Activated CD8-positive, alpha-beta memory T cell treated with anti-CD3 and anti-CD28 coated beads, Interleukin-2, amount 50 U/mL, for 24 hours (primary cell): Measurements from ENCODE around the gene UACA.
"Not testable (repeated sequence)": the region's sequence is repeated elsewhere in the genome, so short reads cannot be mapped to it uniquely, and the experiment has no call there.

Experiments
- DNase-seq: peaks from one replicate; pipeline ENCODE4 v3.0.0-alpha.2; 2020; ENCODE audit errors: extremely low read depth

Gene UACA

DNA sequence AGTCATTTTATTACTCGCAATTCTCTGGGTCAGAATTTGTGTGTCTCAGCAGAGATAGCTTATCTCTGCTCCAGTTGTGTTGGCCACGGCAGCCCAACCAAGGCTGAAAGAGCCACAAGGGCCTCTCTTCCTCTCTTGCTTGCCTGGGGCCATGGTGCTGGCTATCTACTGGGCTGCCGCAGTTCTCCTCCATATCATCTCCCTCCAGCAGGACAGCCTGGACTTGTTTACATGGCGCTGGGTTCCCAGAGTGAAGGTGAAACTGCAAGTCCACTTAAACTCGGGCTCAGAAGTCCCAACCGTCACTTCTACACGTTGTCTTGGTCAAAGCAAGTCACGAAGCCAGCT is 134.8 kb downstream of the UACA start:
- DNase-seq, result no peak

DNA sequence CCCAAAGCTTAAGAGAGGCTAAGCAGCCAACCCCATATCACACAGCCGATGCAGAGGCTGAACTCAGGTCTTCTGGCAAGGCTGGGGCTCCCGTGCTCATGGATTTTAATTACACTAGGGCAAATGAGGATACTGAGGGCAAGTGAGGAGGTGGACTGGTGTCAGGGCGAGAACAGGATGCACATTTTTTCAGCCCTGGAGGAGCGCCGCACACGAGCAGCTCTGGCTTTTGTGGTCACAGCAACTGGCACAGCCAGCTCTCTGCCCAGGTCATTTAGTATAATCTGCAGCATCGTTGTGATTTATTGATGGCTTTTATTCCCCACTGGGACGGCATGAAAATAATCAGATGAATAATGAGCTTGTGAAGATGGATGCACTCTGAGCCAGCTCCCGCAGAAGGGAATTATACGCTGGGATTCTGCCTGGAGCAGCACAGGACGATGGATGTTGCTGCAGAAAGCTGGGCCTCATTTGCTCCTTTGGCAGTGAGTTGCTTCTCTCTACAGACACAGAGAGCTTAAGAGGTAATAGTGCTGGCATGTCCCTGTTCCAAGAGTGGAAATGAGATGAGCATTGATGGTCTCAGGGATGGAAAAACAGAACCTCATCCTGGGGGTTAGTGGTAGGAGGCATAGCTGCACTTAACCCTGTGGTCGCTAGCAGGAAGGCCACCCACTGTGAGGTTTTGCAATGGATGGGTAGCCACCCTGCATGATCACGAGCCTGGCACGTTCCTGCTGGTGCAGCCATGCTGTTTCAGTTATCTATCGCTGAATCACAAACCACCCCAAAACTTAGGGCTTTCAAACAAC is 135.4 kb downstream of the UACA start:
- no peak for DNase-seq

DNA sequence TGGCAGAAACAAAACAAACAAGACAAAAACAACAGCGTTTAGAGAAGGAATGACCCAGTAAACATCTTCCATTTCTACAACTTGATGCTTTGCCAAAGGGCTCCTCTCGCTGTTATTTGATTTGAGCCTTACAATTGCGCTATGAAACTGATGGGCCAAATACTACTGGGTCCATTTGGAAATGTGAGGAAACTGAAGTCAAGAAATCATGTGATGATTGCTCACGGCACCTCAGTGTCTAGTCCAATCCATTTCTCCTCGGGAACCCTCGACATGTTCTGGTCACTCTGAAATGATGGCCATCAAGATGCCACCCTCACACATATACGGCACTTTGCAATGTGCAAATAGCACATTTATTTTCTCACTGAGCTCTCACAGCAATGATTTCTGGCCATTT is 136.0 kb downstream of the UACA start:
- DNase-seq, result no peak

DNA sequence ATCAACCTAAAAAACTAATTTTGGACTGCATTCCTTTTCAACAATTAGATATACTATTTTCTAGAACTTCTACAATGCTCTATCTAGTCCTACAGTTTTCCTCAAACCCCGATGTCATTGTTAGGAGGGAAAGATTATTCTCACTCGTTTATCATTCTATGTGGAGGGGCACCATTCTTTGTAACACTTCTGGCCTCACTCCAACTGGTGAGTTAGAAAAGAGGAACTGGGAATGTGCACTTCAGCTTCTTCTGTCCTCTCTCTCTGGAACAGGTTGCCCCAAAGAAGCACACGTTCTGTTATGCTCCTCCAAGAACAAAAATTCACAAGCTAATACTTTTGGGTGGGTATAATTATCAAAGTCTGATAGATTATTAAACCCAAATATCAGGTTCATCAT is 137.9 kb downstream of the UACA start:
- no peak for DNase-seq

DNA sequence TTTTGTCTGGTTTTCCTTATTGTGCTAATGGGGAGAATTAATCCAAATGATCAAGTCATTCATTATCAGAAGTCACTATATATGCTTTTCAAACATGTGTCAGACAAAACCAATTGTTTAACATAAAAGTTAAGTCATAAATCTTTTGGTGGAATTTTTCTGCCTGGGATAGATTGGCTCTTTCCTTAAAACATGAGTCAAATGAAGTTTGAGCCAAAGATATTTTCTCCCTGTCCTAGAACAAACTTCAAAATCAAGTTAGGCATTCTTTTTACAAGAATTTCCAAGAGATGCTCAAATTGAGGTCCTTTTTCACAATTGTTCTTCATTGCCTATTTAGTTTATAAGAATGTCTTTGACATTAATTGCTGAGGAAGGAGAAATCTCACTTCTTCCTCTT is 138.3 kb downstream of the UACA start:
- DNase-seq, result no peak

DNA sequence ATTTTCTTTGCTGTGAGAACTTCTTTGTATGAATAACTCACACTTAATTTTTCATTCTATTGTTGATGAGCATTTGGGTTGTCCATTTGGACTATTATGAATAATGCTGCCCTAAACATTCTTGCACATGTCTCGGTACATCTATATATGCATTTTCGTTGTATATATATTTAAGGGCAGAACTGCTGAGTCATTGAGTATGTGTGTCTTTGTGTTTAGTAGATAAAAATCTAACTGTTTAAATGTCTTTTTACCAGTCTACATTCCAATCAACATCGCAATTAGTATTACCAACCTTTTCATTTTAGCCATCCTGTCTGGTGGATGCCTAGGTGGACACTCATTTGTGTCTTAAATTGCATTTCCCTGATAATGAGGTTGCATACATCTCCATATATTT is 144.4 kb downstream of the UACA start:
- DNase-seq, result no peak

DNA sequence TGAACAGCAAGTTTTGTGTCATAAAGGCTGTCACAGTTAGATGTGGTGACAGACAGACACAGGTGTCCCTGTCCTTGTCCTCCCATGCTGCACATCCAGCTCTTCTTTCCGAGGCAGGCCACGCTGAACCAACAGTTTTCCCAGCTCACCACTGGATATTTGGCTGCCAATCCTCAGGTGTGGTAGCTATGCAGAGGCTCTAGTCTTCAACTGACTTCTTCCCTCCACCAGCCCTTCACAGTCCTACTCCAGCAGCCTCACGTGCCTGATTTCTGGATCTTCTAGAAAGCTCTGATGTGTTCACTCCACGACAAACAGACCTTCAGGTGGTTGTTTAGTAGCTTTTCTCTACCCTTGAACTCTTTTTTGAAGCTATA is 145.5 kb downstream of the UACA start:
- DNase-seq, result no peak

DNA sequence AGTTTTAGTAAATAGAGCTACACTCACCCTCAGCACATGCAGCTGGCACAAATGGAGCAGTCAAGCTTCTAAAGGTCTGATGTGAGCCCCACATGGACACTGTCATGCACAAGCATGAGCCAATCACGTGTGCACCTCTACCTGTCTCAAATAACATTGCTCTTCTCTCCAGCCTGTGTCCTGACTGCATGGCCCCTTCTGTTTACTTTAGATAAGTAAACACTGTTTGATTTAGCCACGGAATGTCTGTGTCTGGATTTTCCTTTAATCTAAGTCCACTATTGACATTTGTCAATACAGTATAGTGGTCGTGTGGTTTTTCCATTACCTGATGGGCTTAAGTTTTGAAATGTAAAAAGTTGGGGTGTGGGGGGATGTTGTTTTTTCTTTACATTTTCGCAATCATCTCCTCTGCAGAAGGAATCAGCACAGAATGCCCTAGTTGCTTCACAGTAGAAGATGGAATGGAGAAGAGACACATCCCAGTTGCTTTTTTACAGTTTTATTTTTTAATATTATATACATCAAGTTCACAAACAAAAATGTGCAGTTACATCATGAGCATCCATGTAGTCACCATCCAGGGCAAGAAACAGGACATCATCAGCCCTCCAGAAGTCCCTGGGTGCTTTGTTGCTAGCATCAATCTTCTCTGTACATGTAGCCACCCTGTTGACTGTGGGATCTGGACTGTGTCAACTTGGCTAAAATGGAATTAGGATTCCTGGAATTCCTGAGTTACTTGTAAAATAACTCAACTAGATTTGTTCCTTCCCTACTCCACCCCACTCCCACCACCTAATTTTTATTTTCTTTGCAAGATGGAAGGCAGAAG is 146.1 kb downstream of the UACA start:
- no peak for DNase-seq

DNA sequence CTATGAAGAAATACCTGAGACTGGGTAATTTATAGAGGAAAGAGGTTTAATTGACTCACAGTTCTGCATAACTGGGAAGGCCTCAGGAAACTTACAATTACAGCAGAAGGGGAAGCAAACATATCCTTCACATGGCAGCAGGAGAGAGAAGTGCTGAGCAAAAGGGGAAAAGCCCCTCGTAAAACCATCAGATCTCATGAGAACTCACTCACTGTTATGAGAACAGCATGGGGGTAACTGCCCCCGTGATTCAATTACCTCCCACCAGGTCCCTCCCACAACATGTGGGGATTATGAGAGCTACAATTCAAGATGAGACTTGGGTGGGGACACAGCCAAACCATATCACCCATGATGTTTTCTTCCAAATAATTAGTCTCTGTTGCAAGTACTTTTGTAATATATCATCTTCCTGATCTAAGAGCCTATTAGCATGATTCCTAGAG is 147.0 kb downstream of the UACA start:
- not testable (repeated sequence) for DNase-seq

DNA sequence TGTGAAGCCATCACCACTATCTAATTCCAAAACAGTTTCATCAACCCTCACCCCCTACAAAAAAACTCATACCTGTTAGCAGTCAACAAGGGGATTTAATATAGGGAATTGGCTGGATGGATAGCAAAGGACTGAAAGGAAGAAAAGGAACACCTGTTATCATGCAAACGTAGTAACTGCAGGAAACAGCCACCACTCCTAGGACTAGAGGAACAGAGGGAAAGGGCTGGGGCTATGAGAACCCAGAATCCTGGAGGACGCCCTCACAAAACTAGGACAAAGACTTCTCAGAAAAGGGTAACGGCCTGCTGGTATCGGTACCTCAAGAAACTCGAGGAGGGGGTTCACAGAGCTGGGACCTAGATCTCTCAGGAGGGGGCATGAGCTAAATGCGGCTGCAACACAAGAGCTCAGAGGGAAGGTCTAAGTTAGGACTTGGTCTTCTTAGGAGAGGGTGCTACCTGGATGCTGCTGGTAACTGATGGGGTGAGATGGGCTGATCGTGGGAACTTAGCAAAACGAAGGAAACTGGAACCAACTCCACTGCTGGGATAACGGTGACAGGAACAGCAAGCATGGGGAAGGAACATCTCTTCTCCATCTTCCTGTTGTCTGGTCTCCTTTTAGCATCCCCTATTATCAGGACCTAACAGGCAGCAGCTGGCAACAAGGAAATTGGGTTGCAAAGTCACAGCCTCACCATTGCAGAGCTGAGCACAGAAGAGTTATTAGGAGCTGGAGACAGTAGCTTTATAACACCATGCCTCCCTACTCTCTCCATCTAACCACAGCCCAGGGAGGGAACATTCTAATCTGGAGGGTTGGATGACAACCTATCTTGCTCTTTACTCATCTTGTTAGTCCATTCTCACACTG is 147.7 kb downstream of the UACA start:
- DNase-seq, result no peak

DNA sequence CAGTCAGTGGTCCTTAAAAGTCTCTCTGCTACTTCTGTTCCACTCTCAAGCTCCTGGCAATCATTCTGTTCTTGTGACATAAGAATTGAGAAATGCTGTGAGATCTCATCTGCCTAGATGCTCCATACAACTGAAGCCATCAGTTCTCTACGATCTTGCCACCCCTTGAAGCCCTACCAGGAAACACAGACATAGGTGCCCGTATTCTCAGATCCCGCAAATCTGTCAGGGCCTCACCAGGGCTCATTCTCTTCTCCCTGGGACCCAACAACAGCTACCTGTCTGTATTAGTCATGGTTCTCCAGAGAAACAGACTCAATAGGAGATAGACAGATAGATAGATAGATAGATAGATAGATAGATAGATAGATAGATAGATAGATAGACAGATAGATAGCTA is 149.1 kb downstream of the UACA start:
- DNase-seq, result no peak

DNA sequence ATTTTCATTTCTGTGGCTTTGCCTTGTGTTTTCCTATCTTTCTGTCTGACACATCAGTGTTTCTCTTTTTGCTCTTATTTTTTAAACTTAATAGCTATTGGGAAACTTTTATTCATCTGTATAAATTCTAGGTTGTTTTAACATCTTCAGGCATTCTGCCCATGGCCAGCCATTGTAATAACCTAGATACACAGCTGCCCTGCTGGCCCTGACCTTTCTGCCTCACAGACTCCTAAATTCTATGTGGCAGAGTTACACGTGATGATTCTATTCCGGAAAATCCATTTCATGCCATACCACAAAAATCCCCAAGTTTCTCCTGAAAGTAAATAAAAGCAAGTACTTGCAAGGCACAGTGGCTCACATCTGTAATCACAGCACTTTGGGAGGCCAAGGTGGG is 150.1 kb downstream of the UACA start:
- no peak for DNase-seq

DNA sequence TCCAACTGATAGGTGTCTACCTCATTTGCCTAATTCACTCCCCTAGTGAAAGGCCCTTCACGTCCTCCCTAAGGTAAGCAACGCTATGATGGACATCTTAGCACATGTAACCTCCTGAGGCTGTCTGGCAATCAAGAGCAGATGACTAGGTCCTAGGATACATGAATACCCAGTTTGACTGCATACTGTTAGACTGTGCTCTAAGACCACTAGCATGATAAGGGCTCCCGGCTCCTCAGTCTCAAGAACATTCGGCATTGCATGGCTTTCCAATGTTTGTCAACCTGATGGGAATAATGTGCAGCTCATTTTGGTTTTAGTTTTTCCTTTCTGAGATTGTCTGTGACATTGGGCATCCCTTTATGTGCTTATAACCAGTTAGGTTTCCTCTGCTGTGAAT is 152.1 kb downstream of the UACA start:
- DNase-seq, result no peak

DNA sequence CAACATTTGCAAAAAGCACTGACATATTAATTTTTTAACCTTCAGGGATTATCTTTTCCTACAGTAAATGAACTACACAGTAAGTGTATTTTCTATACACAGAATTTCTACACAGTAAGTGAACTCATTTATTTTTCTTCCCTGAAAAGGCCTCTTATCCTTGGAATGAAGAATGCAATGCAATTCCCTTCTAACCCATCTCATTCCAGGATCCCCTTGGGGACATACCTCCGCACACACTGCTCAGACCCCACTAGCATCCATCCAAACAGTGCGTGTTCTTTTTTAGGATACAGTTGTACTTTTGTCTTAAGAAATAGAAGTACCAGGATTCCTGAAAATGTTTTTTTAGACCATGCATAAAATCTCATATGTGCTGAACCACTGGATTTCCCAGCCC is 152.8 kb downstream of the UACA start:
- DNase-seq, result no peak

DNA sequence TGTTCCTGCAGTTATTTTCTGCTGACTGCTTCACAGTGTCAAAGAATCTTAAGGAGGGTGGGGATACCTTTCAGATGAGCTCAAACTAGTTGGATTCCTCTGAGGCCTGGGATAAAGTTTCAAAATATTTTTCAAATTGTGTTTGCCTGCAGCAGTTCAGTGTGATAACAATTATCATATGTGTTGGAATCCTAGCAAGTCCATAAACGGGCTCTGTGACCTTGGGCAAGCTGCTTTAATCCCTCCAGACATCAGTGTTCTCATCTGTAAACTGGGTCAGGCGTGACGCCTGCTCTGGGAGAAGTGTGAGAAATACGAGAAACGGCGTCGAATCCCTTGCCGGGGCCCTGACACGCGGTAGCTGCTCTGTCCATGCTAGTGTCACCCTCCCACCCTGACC is 153.5 kb downstream of the UACA start:
- DNase-seq, result no peak

DNA sequence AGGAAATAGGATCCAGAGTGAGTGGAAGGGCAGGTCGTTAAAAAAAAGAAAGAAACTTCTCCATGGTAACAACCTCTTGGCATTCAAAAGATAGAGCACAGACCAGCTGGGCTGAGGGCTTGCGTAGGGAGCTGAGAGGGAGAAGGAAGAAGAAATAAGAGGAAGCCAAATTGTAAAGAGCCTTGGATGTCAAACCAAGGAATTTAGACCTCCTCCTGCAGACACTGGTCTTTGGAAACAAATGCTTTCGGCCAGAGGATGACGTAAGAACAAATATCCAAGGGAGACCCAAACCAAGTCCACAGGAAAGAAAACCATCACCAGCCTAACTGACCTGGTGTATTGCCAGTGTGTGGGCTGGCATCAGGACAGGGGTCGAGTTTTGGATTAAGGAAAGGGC is 155.2 kb downstream of the UACA start:
- DNase-seq, result no peak

DNA sequence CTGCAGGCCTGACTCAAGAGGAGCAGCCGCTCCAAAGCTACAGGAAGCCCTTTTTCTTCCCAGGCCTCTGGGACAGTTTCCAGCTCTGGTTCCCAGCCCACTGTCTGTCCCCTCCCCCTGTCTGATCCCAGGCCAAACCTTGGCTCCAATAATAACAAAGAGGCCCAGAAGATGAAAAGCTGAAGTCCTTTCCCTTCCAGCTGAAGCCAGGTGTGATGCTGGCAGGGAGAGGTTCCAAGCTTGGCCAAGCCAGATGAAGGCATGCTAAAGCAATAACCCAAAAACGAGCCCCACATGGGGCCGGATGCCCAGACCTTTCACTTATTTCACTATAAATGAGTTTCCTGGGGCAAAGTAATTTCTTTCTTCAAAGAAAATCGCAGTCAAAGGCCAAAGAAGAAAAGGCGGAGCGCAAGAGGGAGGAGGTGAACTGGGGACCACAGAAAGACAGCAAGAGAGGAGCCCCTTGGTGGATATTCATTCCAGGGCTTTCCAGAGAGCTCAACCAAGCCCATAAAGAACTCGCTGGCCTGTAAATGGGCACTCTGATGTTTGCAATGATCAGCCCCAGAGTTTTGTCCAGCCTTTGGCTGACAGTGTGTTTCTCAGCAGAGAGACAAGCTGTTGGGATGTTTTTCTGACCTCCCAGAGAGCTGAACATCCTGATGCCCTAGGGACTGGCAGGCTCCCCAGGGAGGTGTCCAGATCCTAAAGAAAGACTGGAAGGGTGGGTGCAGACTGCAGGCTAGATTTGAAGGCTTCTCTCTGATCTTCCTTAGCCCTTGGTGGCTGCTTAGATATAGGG is 157.6 kb downstream of the UACA start:
- DNase-seq, result no peak

DNA sequence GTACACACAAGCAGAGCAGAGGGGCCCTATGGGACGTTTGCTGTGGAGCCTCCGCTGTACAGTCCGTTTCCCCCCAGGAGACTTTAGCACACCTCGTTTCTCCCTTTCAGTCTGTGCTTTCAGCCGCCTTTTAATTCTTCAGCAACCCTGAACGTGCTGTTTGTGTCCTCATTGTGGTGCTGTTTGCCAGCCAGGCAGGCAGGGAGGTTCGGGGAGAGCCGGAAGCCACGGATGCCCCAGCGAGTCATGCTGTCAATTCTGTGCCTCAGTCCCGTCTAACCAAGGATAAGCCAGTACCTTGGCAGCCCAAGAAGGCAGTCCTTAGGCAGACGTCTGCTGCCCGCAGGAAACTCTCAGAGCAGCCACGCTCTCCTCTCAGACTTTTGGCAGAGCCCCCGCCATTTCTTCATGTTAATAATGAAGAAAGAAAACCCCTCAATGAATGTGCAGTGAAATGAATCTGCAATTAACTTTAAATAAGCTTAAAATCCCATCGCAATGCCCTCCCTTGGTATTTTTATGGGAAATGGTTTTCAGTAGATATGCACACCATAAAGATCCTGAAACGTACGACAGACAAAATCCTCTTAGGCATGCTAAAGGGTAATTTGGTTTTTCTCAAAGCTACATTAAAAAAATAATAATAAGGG is 158.6 kb downstream of the UACA start:
- DNase-seq, result no peak
